Endothelial cell of hepatic sinusoid (primary cell): Measurements from ENCODE around the gene SPAG17.

Source experiments
- in situ Hi-C: cut with HindIII; loops from 2 replicates; pipeline ENCODE4 v1.10.0; 2017; ENCODE audit warnings: low sequenced_read_pairs

SPAG17 gene

GRCh38 chr1:117921991-117922390 is 263.0 kb downstream of the SPAG17 start:
- in situ Hi-C loops: no loop called here

GRCh38 chr1:117919376-117919775 is 265.7 kb downstream of the SPAG17 start:
- in situ Hi-C loops: no loop called here

DNA sequence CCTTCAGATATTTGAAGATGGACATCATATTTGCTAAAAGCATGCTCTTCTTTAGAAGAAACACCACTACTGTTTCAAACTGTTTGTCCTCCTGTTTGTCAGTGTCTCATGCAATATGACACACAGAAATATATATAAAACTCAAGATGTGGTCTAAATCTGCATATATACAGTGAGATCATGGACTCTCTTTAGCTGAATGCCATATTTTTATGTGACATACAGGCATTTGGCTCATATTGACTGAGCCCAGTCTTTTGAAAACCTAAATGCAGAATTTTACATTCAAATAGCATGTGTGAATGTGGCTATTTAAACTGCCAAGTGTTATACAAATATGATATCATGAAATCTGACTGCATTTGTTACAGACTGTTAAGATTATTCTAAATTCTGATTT is 274.0 kb downstream of the SPAG17 start:
- in situ Hi-C loops: no loop called here

DNA sequence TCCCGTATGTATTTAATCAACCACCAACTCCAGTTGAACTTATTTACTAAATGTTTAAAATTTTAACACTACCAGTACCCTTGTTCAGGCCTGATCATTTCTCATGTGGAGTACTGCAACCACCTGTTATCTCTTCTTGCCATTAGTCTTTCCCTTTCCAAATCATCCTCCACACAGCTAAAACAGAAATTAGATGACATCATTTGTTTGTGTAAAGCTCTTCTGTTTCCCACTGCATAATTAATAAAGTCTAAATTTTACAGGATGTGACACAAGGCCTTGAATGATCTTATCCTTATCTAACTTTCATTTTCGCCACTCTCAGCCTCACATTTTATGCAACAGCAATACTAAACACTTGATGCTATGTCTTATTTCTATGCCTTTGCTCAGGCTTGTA is 280.0 kb downstream of the SPAG17 start:
- in situ Hi-C loops: no loop called here

DNA sequence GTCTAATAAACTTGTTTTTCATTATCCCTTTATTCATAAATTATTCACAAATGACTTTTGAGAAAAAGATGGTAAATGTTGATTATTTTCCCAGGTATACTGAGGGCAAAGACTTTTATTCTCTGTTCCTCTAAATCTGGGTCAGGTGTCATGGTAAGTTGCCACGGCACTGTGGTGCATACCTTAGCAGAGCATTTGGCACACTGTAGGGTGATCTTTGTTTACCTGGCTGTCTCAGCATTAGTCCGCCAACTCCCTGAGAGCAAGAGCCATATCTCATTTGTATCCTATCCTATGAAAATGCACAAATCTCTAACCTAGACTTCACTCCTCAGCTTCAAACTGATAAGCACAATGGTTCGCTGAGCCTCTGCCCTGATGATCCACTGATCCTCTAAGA is 280.5 kb downstream of the SPAG17 start:
- in situ Hi-C loops: no loop called here
